Activated naive CD8-positive, alpha-beta T cell treated with anti-CD3 and anti-CD28 coated beads, Interleukin-2, amount 10 ng/mL, durations not matched to agents 7 days and 5 days (primary cell): ENCODE results near the gene TSPEAR. TPM values are rescaled to one million over a fixed set of nuclear protein-coding genes. Genes with fewer than 3 reads are reported as not detected.
A peak's percentile ranks its signal among the peaks of the same experiment; 100 is the strongest.
"Not testable (repeated sequence)": the region's sequence is repeated elsewhere in the genome, so short reads cannot be mapped to it uniquely, and the experiment has no call there.

Experiments
- ATAC-seq: fragments of 150-1000 bp; cut with Tn5 transposase; one replicate; pipeline ENCODE4 v1.10.0; 2021; ENCODE audit warnings: low read depth, moderate library complexity
- POLR2A ChIA-PET: fragments of 350-600 bp; sonication (Branson Sonifier 250); formaldehyde crosslinking; loops from one replicate; lab custom pipeline; 2021; ENCODE audit warnings: antibody characterized with exemption; lab: Charles Lee
- DNase-seq: peaks from one replicate; pipeline ENCODE4 v3.0.0; 2021
- H3K27ac Mint-ChIP-seq: one replicate; pipeline ENCODE4 v1.8.0; 2022; ENCODE audit warnings: mild to moderate bottlenecking, mixed read lengths
- H3K27me3 Mint-ChIP-seq: one replicate; pipeline ENCODE4 v1.8.0; 2022; ENCODE audit warnings: mild to moderate bottlenecking, moderate library complexity, mixed read lengths
- H3K36me3 Mint-ChIP-seq: one replicate; pipeline ENCODE4 v1.8.0; 2021; ENCODE audit warnings: mild to moderate bottlenecking, mixed read lengths
- H3K4me1 Mint-ChIP-seq: one replicate; pipeline ENCODE4 v1.8.0; 2021; ENCODE audit warnings: mixed read lengths
- H3K4me3 Mint-ChIP-seq: one replicate; pipeline ENCODE4 v1.8.0; 2022; ENCODE audit warnings: mild to moderate bottlenecking, moderate library complexity, mixed read lengths
- H3K9me3 Mint-ChIP-seq: one replicate; pipeline ENCODE4 v1.8.0; 2021; ENCODE audit warnings: mixed read lengths
- total RNA-seq, 2 experiments: library from RNA; stranded (reverse); gene quantifications; one replicate each; pipeline ENCODE4 v1.2.3, GENCODE V29; 2021

TSPEAR gene
- total RNA-seq, 2 experiments from 2014 or later: not detected

GRCh38 chr21:44482581-44483287 is 228.6 kb downstream of the TSPEAR start:
- POLR2A ChIA-PET: no interaction called here
- H3K4me3 Mint-ChIP-seq: no peak overlapping the region
- no peak for ATAC-seq
- H3K36me3 Mint-ChIP-seq: no peaks in the 10 kb centered on the region
- DNase-seq: no peak
- H3K27me3 Mint-ChIP-seq: no peaks in the 10 kb centered on the region
- no peak overlapping the region for H3K27ac Mint-ChIP-seq
- peaks cover 5% of the 10 kb centered on the region for H3K4me1 Mint-ChIP-seq
- no peaks in the 10 kb centered on the region for H3K9me3 Mint-ChIP-seq

- no peak overlapping the region for H3K27ac Mint-ChIP-seq
- H3K36me3 Mint-ChIP-seq: no peaks in the 10 kb centered on the region
- no peaks in the 10 kb centered on the region for H3K9me3 Mint-ChIP-seq
- H3K4me3 Mint-ChIP-seq: no peak overlapping the region
- no peaks in the 10 kb centered on the region for H3K27me3 Mint-ChIP-seq
- DNase-seq (no peak), ATAC-seq (no peak)
- POLR2A ChIA-PET: interaction anchor here (0.7 kb wide), 1 partner anchor 127 kb away, joined by 3 read pairs; the partner anchor contains the start of gene TRPM2
- peaks cover 2% of the 10 kb centered on the region for H3K4me1 Mint-ChIP-seq
Measured at GRCh38 chr21:44480200-44481053, 230.9 kb downstream of the TSPEAR start.

GRCh38 chr21:44479556-44480199 is 231.7 kb downstream of the TSPEAR start:
- H3K9me3 Mint-ChIP-seq, H3K27ac Mint-ChIP-seq, ATAC-seq, H3K36me3 Mint-ChIP-seq, H3K4me1 Mint-ChIP-seq, H3K27me3 Mint-ChIP-seq, H3K4me3 Mint-ChIP-seq: not testable (repeated sequence)
- peak; percentile 61 for DNase-seq
- POLR2A ChIA-PET: interaction anchor here (0.7 kb wide), 1 partner anchor 126 kb away, joined by 3 read pairs; the partner anchor contains the start of gene TRPM2

- no peaks in the 10 kb centered on the region for H3K9me3 Mint-ChIP-seq
- no peaks in the 10 kb centered on the region for H3K36me3 Mint-ChIP-seq
- no peaks in the 10 kb centered on the region for H3K27me3 Mint-ChIP-seq
- H3K4me3 Mint-ChIP-seq: no peak overlapping the region
- H3K4me1 Mint-ChIP-seq: peaks cover under 1% of the 10 kb centered on the region
- no peak for ATAC-seq
- no peak overlapping the region for H3K27ac Mint-ChIP-seq
- DNase-seq: no peak
- POLR2A ChIA-PET: no interaction called here
Measured at GRCh38 chr21:44478801-44479167, 232.6 kb downstream of the TSPEAR start.

GRCh38 chr21:44478124-44478800 is 233.1 kb downstream of the TSPEAR start:
- H3K4me3 Mint-ChIP-seq: no peak overlapping the region
- POLR2A ChIA-PET: no interaction called here
- no peaks in the 10 kb centered on the region for H3K4me1 Mint-ChIP-seq
- no peaks in the 10 kb centered on the region for H3K36me3 Mint-ChIP-seq
- H3K27ac Mint-ChIP-seq: no peak overlapping the region
- DNase-seq: no peak
- no peak for ATAC-seq
- no peaks in the 10 kb centered on the region for H3K27me3 Mint-ChIP-seq
- no peaks in the 10 kb centered on the region for H3K9me3 Mint-ChIP-seq

- Mint-ChIP-seq H3K9me3 (no peaks in the 10 kb centered on the region), H3K4me1 (no peaks in the 10 kb centered on the region), H3K36me3 (no peaks in the 10 kb centered on the region), H3K27me3 (no peaks in the 10 kb centered on the region), H3K4me3 (no peak overlapping the region), H3K27ac (no peak overlapping the region)
- no peak for ATAC-seq
- POLR2A ChIA-PET: no interaction called here
- DNase-seq: no peak
Measured at GRCh38 chr21:44477712-44478111, 233.7 kb downstream of the TSPEAR start.

- H3K4me3 Mint-ChIP-seq: no peak overlapping the region
- POLR2A ChIA-PET: no interaction called here
- no peaks in the 10 kb centered on the region for H3K27me3 Mint-ChIP-seq
- H3K4me1 Mint-ChIP-seq: no peaks in the 10 kb centered on the region
- no peak overlapping the region for H3K27ac Mint-ChIP-seq
- no peaks in the 10 kb centered on the region for H3K9me3 Mint-ChIP-seq
- ATAC-seq (no peak), DNase-seq (no peak)
- H3K36me3 Mint-ChIP-seq: no peaks in the 10 kb centered on the region
Measured at GRCh38 chr21:44477131-44477530, 234.2 kb downstream of the TSPEAR start.

- no peak overlapping the region for H3K27ac Mint-ChIP-seq
- H3K9me3 Mint-ChIP-seq: no peaks in the 10 kb centered on the region
- POLR2A ChIA-PET: no interaction called here
Measured at GRCh38 chr21:44475266-44475845, 236.0 kb downstream of the TSPEAR start.

GRCh38 chr21:44473915-44474555 is 237.3 kb downstream of the TSPEAR start:
- POLR2A ChIA-PET: no interaction called here
- no peaks in the 10 kb centered on the region for H3K9me3 Mint-ChIP-seq
- ATAC-seq (no peak), DNase-seq (no peak)
- peaks cover 8% of the 10 kb centered on the region for H3K27me3 Mint-ChIP-seq
- no peaks in the 10 kb centered on the region for H3K4me1 Mint-ChIP-seq
- no peak overlapping the region for H3K4me3 Mint-ChIP-seq
- H3K27ac Mint-ChIP-seq: no peak overlapping the region
- no peaks in the 10 kb centered on the region for H3K36me3 Mint-ChIP-seq

More at GRCh38 chr21:44475266-44475845, 236.0 kb downstream of the TSPEAR start:
- Mint-ChIP-seq H3K36me3 (no peaks in the 10 kb centered on the region), H3K27me3 (peaks cover 8% of the 10 kb centered on the region), H3K4me1 (no peaks in the 10 kb centered on the region), H3K4me3 (no peak overlapping the region)
- DNase-seq (no peak), ATAC-seq (no peak)

- no peak overlapping the region for H3K4me3 Mint-ChIP-seq
- peaks cover 8% of the 10 kb centered on the region for H3K27me3 Mint-ChIP-seq
- H3K36me3 Mint-ChIP-seq: no peaks in the 10 kb centered on the region
- H3K9me3 Mint-ChIP-seq: no peaks in the 10 kb centered on the region
- H3K27ac Mint-ChIP-seq: no peak overlapping the region
- H3K4me1 Mint-ChIP-seq: no peaks in the 10 kb centered on the region
- POLR2A ChIA-PET: no interaction called here
- no peak for DNase-seq
- ATAC-seq: no peak
Measured at GRCh38 chr21:44471996-44472395, 239.4 kb downstream of the TSPEAR start.

- Mint-ChIP-seq H3K36me3 (no peaks in the 10 kb centered on the region), H3K27me3 (peaks cover 8% of the 10 kb centered on the region), H3K4me3 (no peak overlapping the region), H3K9me3 (no peaks in the 10 kb centered on the region), H3K27ac (no peak overlapping the region), H3K4me1 (no peaks in the 10 kb centered on the region)
- ATAC-seq: no peak
- DNase-seq: no peak
- POLR2A ChIA-PET: no interaction called here
Measured at GRCh38 chr21:44471341-44471740, 240.0 kb downstream of the TSPEAR start.

GRCh38 chr21:44467859-44468195 is 243.5 kb downstream of the TSPEAR start:
- H3K27me3 Mint-ChIP-seq: peaks cover 8% of the 10 kb centered on the region
- ATAC-seq (no peak), DNase-seq (no peak)
- H3K4me3 Mint-ChIP-seq: no peak overlapping the region
- H3K9me3 Mint-ChIP-seq: no peaks in the 10 kb centered on the region
- POLR2A ChIA-PET: no interaction called here
- no peak overlapping the region for H3K27ac Mint-ChIP-seq
- H3K36me3 Mint-ChIP-seq: no peaks in the 10 kb centered on the region
- no peaks in the 10 kb centered on the region for H3K4me1 Mint-ChIP-seq
